Ascending aorta (tissue), 2 donors: ENCODE results near the gene YTHDC1. TPM values are rescaled to one million over a fixed set of nuclear protein-coding genes. Genes with fewer than 3 reads are reported as not detected.

Experiments
- DNase-seq, 2 donors: peaks; one replicate each; pipeline ENCODE4 v3.0.0-alpha.2; 2019; ENCODE audit warnings: low spot score in 2 of 2
- H3K27ac ChIP-seq, 2 donors: fragments of 200-600 bp; sonication (generic); one replicate each; pipeline ENCODE4 v1.5.1; 2016 to 2017; ENCODE audit warnings: mild to moderate bottlenecking in 1 of 2
- H3K27me3 ChIP-seq: fragments of 200-600 bp; sonication (generic); one replicate; pipeline ENCODE4 v1.5.1; 2017
- H3K36me3 ChIP-seq, 2 donors: fragments of 200-600 bp; sonication (generic); one replicate each; pipeline ENCODE4 v1.5.1; 2016
- H3K4me1 ChIP-seq, 2 donors: fragments of 200-600 bp; sonication (generic); one replicate each; pipeline ENCODE4 v1.5.1; 2016 to 2017; ENCODE audit warnings: mild to moderate bottlenecking in 1 of 2
- H3K4me3 ChIP-seq, 2 donors: fragments of 200-600 bp; sonication (generic); one replicate each; pipeline ENCODE4 v1.5.1; 2016 to 2017; ENCODE audit warnings: mild to moderate bottlenecking in 1 of 2
- H3K9me3 ChIP-seq, 2 donors: fragments of 200-600 bp; sonication (generic); one replicate each; pipeline ENCODE4 v1.5.1; 2016
- CTCF ChIP-seq, 3 experiments: fragments of 200-600 bp in 2 of 3; fragments of 450-650 bp in 1 of 3; sonication (generic) in 2 of 3; IDR thresholded peaks; one replicate each; pipeline ENCODE4 v1.5.1; 2016 to 2019; ENCODE audit warnings: antibody characterized with exemption in 3 of 3, mild to moderate bottlenecking in 1 of 3, moderate library complexity in 1 of 3
- intact Hi-C: fragments of 100-400 bp; cut with DNase I; formaldehyde crosslinking; loops from one replicate; pipeline ENCODE4 v1.15.1; 2023
- total RNA-seq: library from RNA; depleted of rRNA; stranded (reverse); fragments of >200 nt; gene quantifications from one replicate; pipeline ENCODE4 v1.1.0, GENCODE V29; 2016

The YTHDC1 gene
- total RNA-seq, 1 donor from 2014 or later, result 17.6 TPM

GRCh38 chr4:68337004-68337403 is 12.9 kb downstream of the YTHDC1 start:
- no peak for DNase-seq
- Histone ChIP-seq H3K36me3 (peaks cover 24 to 38% of the 10 kb centered on the region in 2 donors), H3K27ac (no peak overlapping the region), H3K4me1 (peaks cover 0 to 30% of the 10 kb centered on the region in 2 donors), H3K9me3 (no peaks in the 10 kb centered on the region), H3K4me3 (no peak overlapping the region), H3K27me3 (no peaks in the 10 kb centered on the region)
- TF ChIP-seq CTCF (IDR thresholded peaks at IDR 0.05), result no peak
- intact Hi-C loops, result loop anchor here (5.0 kb wide), 1 partner anchor 35 kb away; no protein-coding TSS in a partner anchor

GRCh38 chr4:68336530-68336929 is 13.4 kb downstream of the YTHDC1 start:
- no peaks in the 10 kb centered on the region for H3K9me3 ChIP-seq
- DNase-seq, result no peak
- H3K27ac ChIP-seq, result no peak overlapping the region
- no peaks in the 10 kb centered on the region for H3K27me3 ChIP-seq
- no peak for TF ChIP-seq CTCF (IDR thresholded peaks at IDR 0.05)
- intact Hi-C loops, result loop anchor here (5.0 kb wide), 1 partner anchor 36 kb away; no protein-coding TSS in a partner anchor
- peaks cover 0 to 26% of the 10 kb centered on the region in 2 donors for H3K4me1 ChIP-seq
- no peak overlapping the region for H3K4me3 ChIP-seq
- peaks cover 29 to 42% of the 10 kb centered on the region in 2 donors for H3K36me3 ChIP-seq

- Histone ChIP-seq H3K36me3 (peaks cover 56 to 87% of the 10 kb centered on the region in 2 donors), H3K4me1 (no peaks in the 10 kb centered on the region), H3K9me3 (no peaks in the 10 kb centered on the region), H3K27ac (no peak overlapping the region), H3K4me3 (no peak overlapping the region), H3K27me3 (no peaks in the 10 kb centered on the region)
- intact Hi-C loops, result no loop called here
- no peak for DNase-seq
- no peak for TF ChIP-seq CTCF (IDR thresholded peaks at IDR 0.05)
Measured at GRCh38 chr4:68326141-68326540, 23.7 kb downstream of the YTHDC1 start.

GRCh38 chr4:68324519-68325262 is 25.2 kb downstream of the YTHDC1 start:
- TF ChIP-seq CTCF (IDR thresholded peaks at IDR 0.05), result no peak
- Histone ChIP-seq H3K4me1 (no peaks in the 10 kb centered on the region), H3K36me3 (peaks cover 46 to 83% of the 10 kb centered on the region in 2 donors), H3K27me3 (no peaks in the 10 kb centered on the region), H3K4me3 (no peak overlapping the region), H3K27ac (no peak overlapping the region), H3K9me3 (no peaks in the 10 kb centered on the region)
- DNase-seq, result no peak
- intact Hi-C loops, result no loop called here

GRCh38 chr4:68319040-68319439 is 30.9 kb downstream of the YTHDC1 start:
- TF ChIP-seq CTCF (IDR thresholded peaks at IDR 0.05), result no peak
- intact Hi-C loops, result no loop called here
- Histone ChIP-seq H3K27me3 (no peaks in the 10 kb centered on the region), H3K36me3 (peaks cover 65 to 87% of the 10 kb centered on the region in 2 donors), H3K9me3 (no peaks in the 10 kb centered on the region), H3K4me1 (no peaks in the 10 kb centered on the region), H3K4me3 (no peak overlapping the region), H3K27ac (no peak overlapping the region)
- DNase-seq, result no peak
